Endothelial cell (in vitro differentiated cells): ENCODE measurements around the gene CDS2. TPM values are rescaled to one million over a fixed set of nuclear protein-coding genes. Genes with fewer than 3 reads are reported as not detected.

ENCODE experiments used
- DNase-seq: peaks from one replicate; pipeline ENCODE4 v3.0.0; 2021; ENCODE audit warnings: low spot score
- H3K27ac Mint-ChIP-seq: one replicate; pipeline ENCODE4 v1.8.0; 2021; ENCODE audit warnings: mixed read lengths, inconsistent platforms; ENCODE audit not compliant: unreplicated experiment
- H3K27me3 Mint-ChIP-seq: one replicate; pipeline ENCODE4 v1.8.0; 2021; ENCODE audit warnings: mild to moderate bottlenecking, moderate library complexity, mixed read lengths, inconsistent platforms; ENCODE audit not compliant: unreplicated experiment
- H3K36me3 Mint-ChIP-seq: one replicate; pipeline ENCODE4 v1.8.0; 2021; ENCODE audit warnings: mild to moderate bottlenecking, low read depth, mixed read lengths, inconsistent platforms; ENCODE audit not compliant: unreplicated experiment
- H3K4me1 Mint-ChIP-seq: one replicate; pipeline ENCODE4 v1.8.0; 2021; ENCODE audit warnings: mild to moderate bottlenecking, mixed read lengths, inconsistent platforms; ENCODE audit not compliant: unreplicated experiment
- H3K4me3 Mint-ChIP-seq: one replicate; pipeline ENCODE4 v1.8.0; 2021; ENCODE audit warnings: mild to moderate bottlenecking, mixed read lengths, inconsistent platforms; ENCODE audit not compliant: unreplicated experiment
- H3K9me3 Mint-ChIP-seq: one replicate; pipeline ENCODE4 v1.8.0; 2021; ENCODE audit warnings: mixed read lengths, inconsistent platforms; ENCODE audit not compliant: unreplicated experiment
- CTCF ChIP-seq: fragments of 200-600 bp; sonication (generic); IDR thresholded peaks from one replicate; pipeline ENCODE4 v1.5.0; 2021; ENCODE audit warnings: antibody characterized with exemption; ENCODE audit not compliant: unreplicated experiment
- total RNA-seq: library from RNA; stranded (reverse); fragmentation: NEBNext Ultra II Directional; extraction: Animal tissue kit (Norgen Biotek cat#: 25700); gene quantifications from one replicate; pipeline ENCODE4 v1.2.1, GENCODE V29; 2021; ENCODE audit not compliant: unreplicated experiment

CDS2 gene
- total RNA-seq, 1 donor from 2014 or later, result 130 TPM

- no peak overlapping the region for H3K4me3 Mint-ChIP-seq
- H3K27ac Mint-ChIP-seq, result no peak overlapping the region
- H3K27me3 Mint-ChIP-seq, result peaks cover 1% of the 10 kb centered on the region
- TF ChIP-seq CTCF, result no peak
- no peak for DNase-seq
- peaks cover 21% of the 10 kb centered on the region for H3K36me3 Mint-ChIP-seq
- peaks cover 2% of the 10 kb centered on the region for H3K4me1 Mint-ChIP-seq
- H3K9me3 Mint-ChIP-seq, result no peaks in the 10 kb centered on the region
Measured at GRCh38 chr20:5104479-5104878, 22.3 kb upstream of the CDS2 start.

- H3K4me3 Mint-ChIP-seq, result no peak overlapping the region
- peaks cover 1% of the 10 kb centered on the region for H3K27me3 Mint-ChIP-seq
- peaks cover 5% of the 10 kb centered on the region for H3K4me1 Mint-ChIP-seq
- H3K36me3 Mint-ChIP-seq, result peaks cover 8% of the 10 kb centered on the region
- no peaks in the 10 kb centered on the region for H3K9me3 Mint-ChIP-seq
- no peak for TF ChIP-seq CTCF
- DNase-seq, result no peak
- no peak overlapping the region for H3K27ac Mint-ChIP-seq
Measured at GRCh38 chr20:5109276-5109675, 17.5 kb upstream of the CDS2 start.

- no peak for DNase-seq
- H3K9me3 Mint-ChIP-seq, result no peaks in the 10 kb centered on the region
- peaks cover 11% of the 10 kb centered on the region for H3K36me3 Mint-ChIP-seq
- no peaks in the 10 kb centered on the region for H3K27me3 Mint-ChIP-seq
- TF ChIP-seq CTCF, result no peak
- H3K4me3 Mint-ChIP-seq, result peak overlapping the region; percentile 97
- H3K4me1 Mint-ChIP-seq, result peaks cover 12% of the 10 kb centered on the region
- peak overlapping the region; percentile 81 for H3K27ac Mint-ChIP-seq
Measured at GRCh38 chr20:5113615-5113986, 13.2 kb upstream of the CDS2 start.

- no peaks in the 10 kb centered on the region for H3K27me3 Mint-ChIP-seq
- peaks cover 11% of the 10 kb centered on the region for H3K36me3 Mint-ChIP-seq
- H3K4me3 Mint-ChIP-seq, result peak overlapping the region; percentile 52
- no peaks in the 10 kb centered on the region for H3K9me3 Mint-ChIP-seq
- no peak for TF ChIP-seq CTCF
- H3K27ac Mint-ChIP-seq, result peak overlapping the region; percentile 48
- peaks cover 12% of the 10 kb centered on the region for H3K4me1 Mint-ChIP-seq
- no peak for DNase-seq
Measured at GRCh38 chr20:5114403-5114802, 12.4 kb upstream of the CDS2 start.

- Mint-ChIP-seq H3K4me1 (peaks cover 19% of the 10 kb centered on the region), H3K27ac (no peak overlapping the region), H3K4me3 (no peak overlapping the region), H3K9me3 (no peaks in the 10 kb centered on the region), H3K36me3 (peaks cover 11% of the 10 kb centered on the region), H3K27me3 (no peaks in the 10 kb centered on the region)
- no peak for TF ChIP-seq CTCF
- no peak for DNase-seq
Measured at GRCh38 chr20:5116875-5117274, 9.9 kb upstream of the CDS2 start.
